ENCODE data around the gene GSTO2.

Gene GSTO2

GRCh38 chr10:104307576-104308438 lies 38.8 kb downstream of the GSTO2 start:
- DNase-seq, result no peak

- no peak for DNase-seq
Observed at GRCh38 chr10:104308439-104308903, 39.5 kb downstream of the GSTO2 start.

- peak in 1 of 56 donors; percentile 6 for DNase-seq
Observed at GRCh38 chr10:104309980-104310978, 41.3 kb downstream of the GSTO2 start.

GRCh38 chr10:104311184-104311720 lies 42.3 kb downstream of the GSTO2 start:
- no peak for DNase-seq

GRCh38 chr10:104314591-104315485 lies 45.9 kb downstream of the GSTO2 start:
- DNase-seq, result no peak

- DNase-seq, result no peak
Observed at GRCh38 chr10:104315486-104315921, 46.5 kb downstream of the GSTO2 start.

GRCh38 chr10:104316321-104317099 lies 47.5 kb downstream of the GSTO2 start:
- DNase-seq, result no peak

- DNase-seq, result peak in 10 of 56 donors; percentile 19 to 76 (median 36)
Observed at GRCh38 chr10:104317269-104317710, 48.3 kb downstream of the GSTO2 start.

- no peak for DNase-seq
Observed at GRCh38 chr10:104317726-104318299, 48.8 kb downstream of the GSTO2 start.

GRCh38 chr10:104318326-104318725 lies 49.3 kb downstream of the GSTO2 start:
- no peak for DNase-seq

GRCh38 chr10:104318810-104319741 lies 50.1 kb downstream of the GSTO2 start:
- peak in 16 of 56 donors; percentile 8 to 65 (median 38) for DNase-seq

GRCh38 chr10:104321226-104321625 lies 52.2 kb downstream of the GSTO2 start:
- no peak for DNase-seq

GRCh38 chr10:104321725-104322415 lies 52.9 kb downstream of the GSTO2 start:
- no peak for DNase-seq

GRCh38 chr10:104322416-104322782 lies 53.4 kb downstream of the GSTO2 start:
- no peak for DNase-seq

- no peak for DNase-seq
Observed at GRCh38 chr10:104323085-104323484, 54.1 kb downstream of the GSTO2 start.

- no peak for DNase-seq
Observed at GRCh38 chr10:104323760-104324201, 54.8 kb downstream of the GSTO2 start.

GRCh38 chr10:104324221-104324686 lies 55.3 kb downstream of the GSTO2 start:
- DNase-seq, result no peak
